Left colon (tissue), 2 donors: ENCODE data around the gene CELSR1. TPM values are rescaled to one million over a fixed set of nuclear protein-coding genes. Genes with fewer than 3 reads are reported as not detected.

Experiments used
- ATAC-seq: fragments of 200-7000 bp; cut with Tn5 transposase; one replicate; pipeline ENCODE4 v1.9.1; 2020; ENCODE audit warnings: mild to moderate bottlenecking, moderate library complexity
- DNase-seq, 2 donors: peaks; one replicate each; pipeline ENCODE4 v3.0.0-alpha.2; 2020
- intact Hi-C, 2 donors: fragments of 100-400 bp; cut with DNase I in 1 of 2; cut with micrococcal nuclease in 1 of 2; formaldehyde crosslinking; loops; one replicate each; pipeline versions ENCODE4 v1.11.2 to v1.14.0; 2022; cut with DNase I, micrococcal nuclease
- long read RNA-seq: library from polyadenylated mRNA; unstranded; transcript quantifications from one replicate; pipeline ENCODE4 v2.0.0, GENCODE V29; 2021
- total RNA-seq, 2 donors: library from RNA; stranded (reverse); fragmentation: NEBNext Ultra II Directional; extraction: Animal tissue kit (Norgen Biotek cat#: 25700); gene quantifications; one replicate each; pipeline ENCODE4 v1.2.1, GENCODE V29; 2021
- donor health status: DM: no; HTN: no; CAD: no.
- donor health status: DM: yes; HTN: yes; CAD: no.

The CELSR1 gene, protein sequence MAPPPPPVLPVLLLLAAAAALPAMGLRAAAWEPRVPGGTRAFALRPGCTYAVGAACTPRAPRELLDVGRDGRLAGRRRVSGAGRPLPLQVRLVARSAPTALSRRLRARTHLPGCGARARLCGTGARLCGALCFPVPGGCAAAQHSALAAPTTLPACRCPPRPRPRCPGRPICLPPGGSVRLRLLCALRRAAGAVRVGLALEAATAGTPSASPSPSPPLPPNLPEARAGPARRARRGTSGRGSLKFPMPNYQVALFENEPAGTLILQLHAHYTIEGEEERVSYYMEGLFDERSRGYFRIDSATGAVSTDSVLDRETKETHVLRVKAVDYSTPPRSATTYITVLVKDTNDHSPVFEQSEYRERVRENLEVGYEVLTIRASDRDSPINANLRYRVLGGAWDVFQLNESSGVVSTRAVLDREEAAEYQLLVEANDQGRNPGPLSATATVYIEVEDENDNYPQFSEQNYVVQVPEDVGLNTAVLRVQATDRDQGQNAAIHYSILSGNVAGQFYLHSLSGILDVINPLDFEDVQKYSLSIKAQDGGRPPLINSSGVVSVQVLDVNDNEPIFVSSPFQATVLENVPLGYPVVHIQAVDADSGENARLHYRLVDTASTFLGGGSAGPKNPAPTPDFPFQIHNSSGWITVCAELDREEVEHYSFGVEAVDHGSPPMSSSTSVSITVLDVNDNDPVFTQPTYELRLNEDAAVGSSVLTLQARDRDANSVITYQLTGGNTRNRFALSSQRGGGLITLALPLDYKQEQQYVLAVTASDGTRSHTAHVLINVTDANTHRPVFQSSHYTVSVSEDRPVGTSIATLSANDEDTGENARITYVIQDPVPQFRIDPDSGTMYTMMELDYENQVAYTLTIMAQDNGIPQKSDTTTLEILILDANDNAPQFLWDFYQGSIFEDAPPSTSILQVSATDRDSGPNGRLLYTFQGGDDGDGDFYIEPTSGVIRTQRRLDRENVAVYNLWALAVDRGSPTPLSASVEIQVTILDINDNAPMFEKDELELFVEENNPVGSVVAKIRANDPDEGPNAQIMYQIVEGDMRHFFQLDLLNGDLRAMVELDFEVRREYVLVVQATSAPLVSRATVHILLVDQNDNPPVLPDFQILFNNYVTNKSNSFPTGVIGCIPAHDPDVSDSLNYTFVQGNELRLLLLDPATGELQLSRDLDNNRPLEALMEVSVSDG (N-terminal part only)
- total RNA-seq = 1 to 10 TPM; 1.8 to 4.9 TPM
- long read RNA-seq, partial matches to known transcripts = 2 of 11 reads
- long read RNA-seq, other reads (novel, unspliced or antisense) = 9 of 11 reads

DNA sequence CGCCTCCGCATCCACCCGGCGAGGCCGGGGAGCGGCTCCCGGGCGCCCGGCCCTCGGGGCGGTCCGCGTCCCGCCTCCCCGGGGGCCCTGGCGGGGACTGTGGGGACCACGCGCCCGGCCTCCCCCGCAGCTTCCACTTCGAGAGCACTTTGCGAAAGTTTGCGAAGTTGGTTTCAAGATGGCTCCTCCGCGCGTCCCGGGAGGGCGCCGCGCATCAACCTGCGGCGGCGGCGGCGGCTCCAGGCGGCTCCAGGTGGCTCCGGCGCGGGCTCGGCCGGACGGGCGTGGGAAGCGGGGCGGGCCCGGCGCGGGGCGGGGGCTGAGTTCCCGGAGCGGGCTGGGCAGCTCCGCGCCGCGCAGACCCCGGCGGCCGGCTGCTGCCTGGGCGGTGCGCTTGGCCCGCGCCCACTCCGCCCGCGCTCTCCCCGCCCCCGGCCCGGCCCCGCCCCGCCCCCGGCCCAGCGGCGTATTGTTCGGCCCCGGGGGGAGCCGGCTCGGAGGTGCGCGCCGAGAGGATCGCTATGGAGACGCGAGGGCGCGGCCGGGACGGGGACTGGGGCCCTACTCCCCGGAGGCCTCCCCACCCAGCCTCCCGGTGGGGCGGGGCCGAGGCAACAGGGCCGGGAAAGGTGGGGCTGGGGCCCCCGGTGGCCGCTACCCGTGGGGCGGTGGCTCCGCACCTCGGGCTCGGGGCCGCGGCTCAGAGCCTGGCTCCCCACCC lies at the start of gene CELSR1:
TSS of gene CELSR1 (minus strand) at position 396 of the 721 bp plus-strand sequence. CDS start 450 bp downstream, outside the sequence.
- intact Hi-C loops = no loop called here
- DNase-seq (peak in 1 of 2 donors; percentile 39), ATAC-seq (peak; percentile 49)

DNA sequence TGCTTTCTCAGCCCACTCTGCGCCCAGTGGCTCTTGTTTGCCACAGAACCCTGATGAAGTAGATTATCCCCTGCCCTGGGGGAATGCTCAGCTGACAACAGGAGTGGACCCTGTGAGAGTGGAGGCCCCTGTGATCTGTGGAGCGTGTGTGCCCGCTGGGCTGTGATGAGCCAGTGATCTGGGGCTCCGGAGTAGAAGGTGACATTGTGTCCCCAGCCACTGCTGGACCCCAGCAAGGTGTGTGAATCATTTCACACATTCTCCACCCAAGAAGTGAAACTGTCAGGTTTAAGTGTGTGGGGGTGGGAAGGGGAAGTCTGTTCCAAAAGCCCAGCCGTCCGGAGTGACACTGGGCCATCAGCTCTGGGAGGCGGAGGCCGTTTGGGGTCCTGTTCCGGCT lies 49.6 kb upstream of the CELSR1 start:
- intact Hi-C loops = no loop called here
- DNase-seq = no peak
- no peak for ATAC-seq

DNA sequence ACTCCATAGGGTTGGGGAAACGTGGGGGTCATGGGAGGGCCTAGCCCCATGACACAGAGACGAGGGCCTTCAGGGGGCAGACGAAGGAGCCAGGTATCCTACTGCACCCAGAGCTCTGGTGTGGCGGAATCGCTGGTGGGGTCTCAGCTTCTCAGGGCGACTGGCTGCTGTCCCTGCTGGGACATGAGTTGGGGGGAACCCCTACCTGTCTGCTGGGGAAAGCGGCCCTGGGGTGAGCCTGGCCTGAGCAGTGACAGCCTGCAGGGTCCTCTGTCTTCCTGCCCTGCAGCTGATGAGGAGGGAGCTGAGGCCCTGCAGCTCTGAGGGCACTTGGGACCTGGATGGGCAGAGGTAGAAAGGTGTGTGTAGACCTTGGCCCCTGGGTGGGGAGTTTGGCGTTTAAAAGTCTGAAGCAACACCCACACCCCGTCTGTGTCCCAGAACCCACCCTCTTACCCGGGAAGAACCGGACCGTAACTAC lies 49.2 kb upstream of the CELSR1 start:
- intact Hi-C loops = no loop called here
- DNase-seq (peak in 1 of 2 donors; percentile 61), ATAC-seq (peak; percentile 54)

DNA sequence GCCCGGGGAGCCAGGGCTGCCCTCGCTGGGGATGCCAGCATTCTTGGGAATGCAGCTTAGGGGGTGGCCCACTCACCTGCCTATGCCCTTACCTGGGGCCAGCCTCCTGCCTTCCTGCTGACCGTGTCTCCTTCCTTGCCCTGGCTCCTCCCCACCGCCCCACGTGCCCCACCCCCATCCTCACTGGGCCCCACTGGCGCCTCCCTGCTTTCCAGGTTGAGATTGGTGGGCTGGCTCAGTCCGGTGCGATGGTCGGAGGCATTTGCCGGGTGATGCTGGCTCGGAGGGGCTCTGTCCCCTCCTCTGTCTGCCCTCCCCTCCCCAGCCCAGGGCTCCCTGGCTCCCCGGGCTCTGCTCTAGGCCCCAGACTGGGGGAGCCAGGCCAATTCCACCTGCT lies 48.7 kb upstream of the CELSR1 start:
- DNase-seq (peak in 1 of 2 donors; percentile 53), ATAC-seq (peak; percentile 35)
- intact Hi-C loops = no loop called here

DNA sequence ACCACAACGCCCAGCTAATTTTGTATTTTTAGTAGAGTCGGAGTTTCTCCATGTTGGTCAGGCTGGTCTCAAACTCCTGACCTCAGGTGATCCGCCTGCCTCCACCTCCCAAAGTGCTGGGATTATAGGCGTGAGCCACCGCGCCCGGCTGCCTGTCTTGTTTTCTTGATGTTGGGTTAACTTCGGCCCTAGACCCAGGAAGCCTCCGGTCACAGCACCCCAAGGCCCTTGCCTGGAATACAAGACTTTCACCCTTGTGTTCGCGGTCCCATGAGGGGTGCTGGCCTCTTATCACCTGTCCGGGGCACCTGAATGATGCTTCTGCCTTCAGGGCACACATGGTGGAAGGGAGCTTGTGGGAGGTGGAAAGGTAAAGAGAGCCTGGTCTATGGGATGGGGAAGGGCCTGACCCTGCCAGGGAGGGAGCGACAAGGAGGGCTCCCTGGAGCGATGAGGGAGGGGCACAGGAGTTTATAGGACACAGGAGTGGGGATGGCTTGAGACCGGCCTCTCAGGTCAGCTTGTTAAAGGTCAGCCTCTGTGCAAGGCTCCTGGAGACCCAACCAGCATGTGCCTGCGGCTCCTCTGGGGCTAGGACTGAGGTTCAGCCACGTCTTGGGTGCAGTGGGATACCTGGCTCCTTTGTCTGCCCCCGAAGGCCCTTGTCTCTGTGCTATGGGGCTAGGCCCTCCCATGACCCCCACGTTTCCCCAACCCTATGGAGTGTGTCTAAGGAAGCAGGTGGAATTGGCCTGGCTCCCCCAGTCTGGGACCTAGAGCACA lies 48.1 kb upstream of the CELSR1 start:
- DNase-seq = no peak
- ATAC-seq = no peak
- intact Hi-C loops = no loop called here

DNA sequence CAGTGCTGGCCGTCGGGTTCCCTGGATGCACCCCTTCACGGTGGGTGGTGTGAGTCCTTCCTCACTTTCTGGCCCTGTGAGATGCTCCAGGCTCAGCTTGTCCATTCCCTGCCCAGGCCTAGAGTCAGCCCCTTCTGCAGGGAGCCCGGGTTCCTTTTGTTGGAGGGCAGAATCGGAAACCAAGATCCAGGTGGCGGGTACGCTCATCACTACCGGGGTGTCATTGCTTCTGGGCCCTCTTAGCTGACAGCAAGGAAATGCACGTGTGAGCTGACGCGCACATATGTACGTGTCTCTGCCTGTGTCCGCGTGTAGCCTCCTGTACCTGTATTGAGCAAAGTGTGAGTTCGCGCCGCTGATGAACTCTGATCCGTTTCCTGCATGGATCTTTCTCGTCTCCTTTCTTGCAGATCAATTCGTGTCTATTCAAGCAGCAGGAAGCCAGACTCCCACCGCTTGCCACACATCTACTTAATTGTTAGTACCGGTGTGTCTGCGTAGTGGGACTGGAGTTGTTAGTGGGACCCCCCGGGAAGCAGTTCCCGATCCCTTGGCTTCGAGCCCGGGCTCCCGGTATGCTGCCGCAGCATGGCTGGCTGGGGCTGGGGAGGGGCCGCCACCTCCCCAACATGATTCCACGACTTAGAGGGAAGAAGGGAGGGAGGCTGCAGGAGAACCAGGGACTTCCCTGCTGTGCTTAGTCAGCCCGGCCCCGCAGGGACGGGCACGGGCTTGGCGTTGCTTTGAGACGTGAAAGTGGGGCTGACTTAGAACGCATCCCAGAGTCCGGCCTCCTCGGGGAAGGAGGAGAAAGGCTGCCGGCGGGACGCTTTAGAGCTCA lies 46.9 kb upstream of the CELSR1 start:
- intact Hi-C loops = no loop called here
- ATAC-seq = no peak
- peak; percentile 14 to 30 for DNase-seq

DNA sequence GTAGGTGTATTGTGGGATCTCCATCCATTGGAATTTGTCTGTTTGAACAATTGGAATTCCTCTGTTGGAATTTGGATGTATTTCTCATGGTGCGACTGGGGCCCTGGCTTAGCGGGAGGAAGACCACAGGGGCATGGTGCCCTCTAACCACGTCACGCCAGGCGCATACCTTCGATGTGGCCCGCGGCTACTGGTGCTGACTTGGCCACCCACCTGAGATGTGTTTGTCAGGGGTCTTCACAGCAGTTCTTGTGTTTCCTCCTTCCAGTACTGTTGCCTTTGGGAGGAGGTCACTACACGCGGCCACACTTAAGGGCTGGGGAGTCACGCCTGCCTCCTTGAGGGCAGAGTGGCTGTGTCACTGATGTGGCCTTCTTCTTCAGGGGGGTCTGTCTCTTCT lies 46.2 kb upstream of the CELSR1 start:
- peak; percentile 13 to 24 for DNase-seq
- no peak for ATAC-seq
- intact Hi-C loops = no loop called here

DNA sequence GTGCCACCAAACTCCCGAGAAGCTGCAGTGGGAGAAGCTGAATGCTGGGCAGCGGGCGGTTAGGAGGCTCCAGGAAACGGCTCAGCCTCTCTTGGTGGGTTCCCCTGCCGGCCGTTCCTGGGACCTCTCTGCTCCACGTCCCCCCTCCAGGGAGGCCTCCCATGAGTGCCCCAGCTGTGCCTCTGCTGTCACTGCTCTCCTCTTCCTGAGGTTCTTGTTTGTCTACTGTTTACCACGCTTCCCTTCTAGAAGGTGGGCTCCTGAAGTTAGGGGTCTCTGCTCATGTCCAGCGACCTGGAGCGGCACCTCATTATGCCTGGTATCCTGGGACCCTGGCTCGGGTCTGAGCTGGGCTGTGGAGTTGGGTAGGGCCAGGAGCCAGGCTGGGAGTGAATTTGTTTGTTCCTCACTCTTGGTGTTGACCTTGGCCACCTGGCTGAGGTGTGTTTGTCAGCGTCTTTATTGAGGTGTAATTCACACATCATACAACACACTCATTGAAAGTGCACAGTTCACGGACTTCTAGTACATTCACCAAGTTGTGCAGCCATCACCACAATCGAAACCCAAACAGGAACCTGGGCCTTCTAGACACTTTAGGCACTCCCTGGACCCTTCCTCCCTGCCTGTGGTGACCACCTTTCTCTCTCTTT lies 45.0 kb upstream of the CELSR1 start:
- ATAC-seq (peak; percentile 61), DNase-seq (peak; percentile 75 to 84)
- intact Hi-C loops = no loop called here

DNA sequence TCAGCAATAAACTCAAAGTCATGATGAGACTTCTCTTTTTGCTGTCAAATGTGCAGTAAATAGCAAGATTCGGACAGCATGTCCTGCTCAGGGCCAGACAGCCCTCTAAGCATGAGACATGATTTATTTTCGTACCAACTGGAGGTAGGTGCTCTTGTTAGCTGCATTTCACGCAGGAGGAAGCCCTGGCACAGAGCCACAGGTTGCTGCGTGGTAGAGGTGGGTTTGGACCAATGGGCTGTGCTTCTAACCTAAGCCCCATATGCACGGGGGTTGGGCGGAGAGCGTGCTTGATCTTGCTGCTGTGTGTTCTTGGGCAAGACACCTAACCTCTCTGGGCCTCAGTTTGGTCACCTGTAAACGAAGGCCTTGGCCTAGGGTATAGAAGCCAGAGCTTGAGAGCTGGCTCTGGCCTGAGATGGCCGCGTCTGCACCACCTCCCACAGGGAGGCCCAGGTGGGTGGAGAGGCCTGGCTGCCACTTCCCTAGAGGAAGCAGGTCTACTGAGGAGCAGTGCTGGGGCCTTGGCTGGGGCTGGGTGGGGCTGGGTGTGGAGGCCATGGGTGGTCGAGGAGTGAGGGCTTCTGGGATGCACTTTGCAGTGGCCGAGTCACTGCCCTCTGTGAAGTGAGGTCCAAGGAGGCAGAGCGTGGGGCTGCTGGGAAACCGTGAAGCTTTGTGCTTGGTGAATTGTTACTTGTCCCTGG lies 44.3 kb upstream of the CELSR1 start:
- intact Hi-C loops = no loop called here
- ATAC-seq (peak; percentile 38), DNase-seq (peak; percentile 70 to 72)

DNA sequence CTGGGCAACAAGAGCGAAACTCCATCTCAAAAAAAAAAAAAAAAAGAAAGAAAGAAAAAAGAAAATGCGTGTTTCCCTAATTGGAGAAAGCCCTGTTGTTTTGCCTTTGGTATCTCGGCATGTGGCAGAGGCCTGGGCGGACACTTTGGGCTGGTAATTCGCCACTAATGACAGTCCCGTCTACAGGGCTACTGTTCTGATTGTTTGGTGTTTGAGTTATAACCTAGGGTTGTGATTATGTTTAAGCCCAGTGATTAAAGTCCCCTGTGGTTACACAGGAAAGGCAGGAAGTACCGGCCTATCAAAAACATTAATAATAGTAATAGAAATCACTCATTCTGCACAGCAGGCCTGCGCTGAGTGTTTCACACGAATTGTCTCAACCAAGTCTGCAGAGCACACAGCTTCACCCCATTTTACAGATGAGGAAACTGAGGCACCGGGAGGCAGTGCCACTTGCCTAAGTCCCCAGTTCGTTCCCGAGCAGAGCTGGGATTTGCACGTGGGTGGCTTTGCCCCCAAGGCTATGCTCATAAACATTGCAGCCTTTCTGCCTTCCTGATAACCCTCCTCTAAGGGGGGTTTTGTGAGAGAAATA lies 43.6 kb upstream of the CELSR1 start:
- ATAC-seq (no peak), DNase-seq (peak; percentile 25 to 26)
- intact Hi-C loops = no loop called here

DNA sequence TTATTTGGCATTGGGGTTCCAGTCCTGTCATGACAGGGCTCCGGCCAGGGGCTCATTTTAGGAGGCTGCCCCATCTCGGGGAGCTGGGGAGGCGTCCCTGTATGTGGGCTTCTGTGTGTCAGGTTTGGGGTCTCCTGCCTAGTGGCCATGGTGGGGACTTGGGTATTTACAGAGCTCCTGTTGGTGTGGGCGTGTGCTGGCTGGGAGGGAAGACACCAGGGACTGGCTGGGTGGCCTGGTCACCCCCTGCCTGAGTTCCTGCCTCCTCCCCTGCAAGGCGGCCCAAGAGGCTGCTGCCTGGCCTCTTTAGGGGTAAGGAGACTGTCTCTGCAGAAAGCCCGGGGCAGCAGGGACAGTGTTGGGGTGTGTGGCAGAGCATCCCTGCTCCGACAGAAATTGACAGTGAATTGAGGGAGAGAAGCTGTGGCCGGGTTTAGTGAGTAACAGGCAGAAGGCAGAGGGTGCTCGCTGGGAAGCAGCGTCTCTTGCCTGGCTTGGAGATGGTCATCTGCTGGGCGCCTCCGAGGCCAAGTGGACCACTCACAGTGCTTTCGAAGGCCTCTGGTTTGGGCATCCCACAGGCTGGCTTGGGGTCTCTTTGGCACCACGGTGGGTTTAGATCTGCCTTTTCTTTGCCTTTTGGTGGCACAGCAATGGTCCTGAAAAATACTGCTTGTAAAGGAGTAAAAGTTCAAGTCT lies 42.5 kb upstream of the CELSR1 start:
- DNase-seq (peak in 1 of 2 donors; percentile 31), ATAC-seq (no peak)
- intact Hi-C loops = no loop called here

DNA sequence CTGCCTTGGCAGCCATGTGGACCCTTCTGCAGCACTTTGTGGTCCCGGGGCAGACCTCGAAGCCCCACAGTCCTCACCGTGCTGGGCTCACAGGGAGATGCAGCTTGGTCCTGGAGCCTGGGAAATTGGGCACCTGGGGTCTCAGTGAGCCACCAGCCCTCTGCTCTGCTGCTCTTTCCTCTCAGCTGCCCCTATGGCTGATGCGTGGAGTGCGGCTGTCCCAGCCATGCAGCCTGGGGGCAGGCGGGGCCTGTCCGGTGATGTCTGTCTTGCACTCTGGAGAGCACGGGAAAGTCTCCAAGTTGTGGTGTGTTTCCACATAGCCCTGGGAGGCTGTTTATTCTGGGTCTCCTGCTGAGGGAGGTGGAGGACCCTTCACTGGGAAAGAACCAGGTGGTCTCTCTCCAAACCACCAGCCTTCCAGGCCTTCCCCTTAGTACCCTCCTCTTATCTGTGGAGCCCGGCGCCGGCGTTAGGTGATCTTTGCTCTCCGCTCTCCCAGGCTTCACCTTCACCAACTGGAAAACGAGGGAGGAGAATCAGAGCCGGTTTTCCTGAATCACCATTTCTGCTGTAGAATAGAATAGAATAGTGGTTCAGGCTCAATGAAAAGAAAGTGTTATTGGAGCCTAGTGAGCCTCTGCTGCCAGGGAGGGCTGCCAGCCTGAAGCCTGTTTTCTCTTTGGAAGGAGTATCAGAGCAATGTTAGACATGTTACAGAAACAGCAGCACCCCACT lies 41.6 kb upstream of the CELSR1 start:
- intact Hi-C loops = no loop called here
- ATAC-seq = peak; percentile 18
- DNase-seq = peak in 1 of 2 donors; percentile 61

DNA sequence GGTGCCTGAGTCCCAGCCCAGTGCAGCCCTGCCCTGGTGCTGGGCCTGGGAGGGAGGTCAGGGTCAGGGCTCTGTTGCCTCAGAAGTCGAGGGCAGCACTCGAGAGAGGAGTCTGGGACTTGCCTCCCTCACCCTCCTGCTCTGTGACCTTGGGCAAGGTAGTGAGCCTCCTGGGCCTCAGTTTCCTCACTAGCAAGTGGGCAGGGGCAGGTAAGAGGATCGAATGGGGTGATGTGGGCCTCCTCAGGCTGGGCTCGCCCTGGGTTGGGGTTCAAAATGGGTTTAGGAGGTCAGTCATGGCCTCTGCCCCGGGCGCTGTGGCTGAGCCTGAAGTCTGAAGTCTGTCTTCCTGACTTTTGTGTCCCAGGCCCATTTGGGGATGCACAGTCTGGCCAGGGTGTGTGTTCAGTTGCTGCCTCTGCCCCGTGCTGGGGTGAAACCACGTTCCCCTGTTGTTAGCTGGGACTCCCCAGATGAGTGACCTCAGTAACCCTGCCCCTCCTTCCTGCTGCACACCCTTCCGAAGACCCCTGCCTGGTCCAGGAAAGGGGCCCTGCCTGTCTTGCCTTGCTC lies 40.9 kb upstream of the CELSR1 start:
- DNase-seq (peak in 1 of 2 donors; percentile 44), ATAC-seq (no peak)
- intact Hi-C loops = no loop called here
